PC-3 (cell line): Measurements from ENCODE around the gene PRMT1.

Experiments
- CTCF ChIP-seq: fragments of 300-600 bp; sonication (generic); conservative IDR thresholded peaks from 2 replicates; pipeline ENCODE4 v1.5.1; 2017; ENCODE audit warnings: antibody characterized with exemption, low read depth, mild to moderate bottlenecking, low read length
- EZH2 ChIP-seq: fragments of 300-600 bp; sonication (generic); IDR thresholded peaks from one replicate; pipeline ENCODE4 v1.6.1; 2017; ENCODE audit warnings: antibody characterized with exemption, mild to moderate bottlenecking, low read length; ENCODE audit not compliant: unreplicated experiment

- TF ChIP-seq EZH2 (no peak), CTCF (no peak)
These were observed 811 bp upstream of the PRMT1 start for GRCh38 chr19:49676136-49676783.
